A549 (cell line): ENCODE results near the gene CREM. TPM values are rescaled to one million over a fixed set of nuclear protein-coding genes. Genes with fewer than 3 reads are reported as not detected.

Experiments used
- ATAC-seq, 2 experiments: fragments of 200-7000 bp in 1 of 2; fragments of >200 bp in 1 of 2; cut with Nextera tagmentation in 1 of 2; cut with Tn5 transposase in 1 of 2; 3 replicates each; pipeline versions ENCODE4 v1.8.0 to v1.9.1; 2018 to 2020; ENCODE audit warnings: mild to moderate bottlenecking in 1 of 2, moderate library complexity in 1 of 2
- CTCF ChIA-PET: fragments of 300-600 bp; sonication (Branson Sonifier 250); formaldehyde crosslinking; extraction: SDS; loops from one replicate; lab custom pipeline; 2021; ENCODE audit warnings: antibody characterized with exemption, inconsistent platforms; lab: Yijun Ruan, JAX
- POLR2A ChIA-PET: fragments of 350-600 bp; formaldehyde crosslinking; extraction: SDS; loops from one replicate; lab custom pipeline; 2021; ENCODE audit warnings: antibody characterized with exemption, inconsistent platforms; lab: Yijun Ruan, JAX
- DNase-seq, 2 experiments: peaks; one replicate each; pipeline versions ENCODE4 v3.0.0 to v3.0.0-alpha.2; 2011 to 2016; ENCODE audit warnings: low read depth in 1 of 2, low spot score in 1 of 2
- FAIRE-seq: peaks from 2 replicates; lab custom pipeline; 2011; peaks lifted over from hg19 to GRCh38; lab: Jason Lieb, UNC
- H3K27ac ChIP-seq, 2 experiments: fragments of >200 bp; sonication (Bioruptor Twin); formaldehyde crosslinking; 3 replicates each; pipeline ENCODE4 v1.5.1; 2016 to 2017
- H3K4me1 ChIP-seq: fragments of >200 bp; sonication (Bioruptor Twin); formaldehyde crosslinking; 3 replicates; pipeline ENCODE4 v1.6.1; 2016
- H3K4me2 ChIP-seq: fragments of >200 bp; sonication (Bioruptor Twin); formaldehyde crosslinking; 3 replicates; pipeline ENCODE4 v1.6.1; 2016
- H3K4me3 ChIP-seq: fragments of >200 bp; sonication (Bioruptor Twin); formaldehyde crosslinking; 3 replicates; pipeline ENCODE4 v1.5.1; 2016
- H3K9me3 ChIP-seq: fragments of >200 bp; sonication (Bioruptor Twin); formaldehyde crosslinking; 3 replicates; pipeline ENCODE4 v1.6.1; 2016
- ATOH8 ChIP-seq: fragments of 250-450 bp; sonication (Bioruptor Pico); IDR thresholded peaks from 2 replicates; pipeline ENCODE4 v1.5.0; 2020; ENCODE audit warnings: low read depth, mild to moderate bottlenecking, moderate library complexity
- BCL3 ChIP-seq: fragments of >200 bp; sonication (Bioruptor Twin); formaldehyde crosslinking; IDR thresholded peaks from 3 replicates; pipeline ENCODE4 v1.6.1; 2016
- CBX8 ChIP-seq: fragments of 200-600 bp; sonication (generic); IDR thresholded peaks from 2 replicates; pipeline ENCODE4 v1.6.1; 2016
- CEBPB ChIP-seq, 2 experiments: fragments of >200 bp in 1 of 2; sonication (Bioruptor Twin) in 1 of 2; formaldehyde crosslinking in 1 of 2; IDR thresholded peaks; 2 replicates each; pipeline ENCODE4 v1.6.1; 2012 to 2016
- CHD2 ChIP-seq: fragments of 150-350 bp; IDR thresholded peaks from 2 replicates; pipeline ENCODE4 v1.6.1; 2014; ENCODE audit warnings: low read length; ENCODE audit not compliant: partially characterized antibody
- E2F6 ChIP-seq: IDR thresholded peaks from 2 replicates; pipeline ENCODE4 v1.6.1; 2012; ENCODE audit warnings: low read depth, borderline replicate concordance
- EP300 ChIP-seq, 2 experiments: fragments of >200 bp; sonication (Bioruptor Twin); formaldehyde crosslinking; IDR thresholded peaks; 2 replicates in 1 of 2; 3 replicates in 1 of 2; pipeline ENCODE4 v1.6.1; 2016 to 2017
- ESRRA ChIP-seq: fragments of 150-350 bp; IDR thresholded peaks from 2 replicates; pipeline ENCODE4 v1.6.1; 2014; ENCODE audit warnings: mild to moderate bottlenecking, low read length, borderline replicate concordance
- FOSL2 ChIP-seq, 2 experiments: fragments of 450-650 bp in 1 of 2; fragments of >200 bp in 1 of 2; sonication (Bioruptor Twin) in 1 of 2; formaldehyde crosslinking; IDR thresholded peaks; 2 replicates each; pipeline versions ENCODE4 v1.5.0 to v1.6.1; 2016 to 2020; ENCODE audit warnings: mild to moderate bottlenecking in 1 of 2, moderate library complexity in 1 of 2
- FOXS1 ChIP-seq: fragments of 250-450 bp; sonication (Bioruptor Pico); IDR thresholded peaks from 2 replicates; pipeline ENCODE4 v1.5.0; 2020; ENCODE audit warnings: mild to moderate bottlenecking, moderate library complexity
- GATA3 ChIP-seq: IDR thresholded peaks from 2 replicates; pipeline ENCODE4 v1.6.1; 2012; ENCODE audit warnings: borderline replicate concordance
- HOXB13 ChIP-seq: fragments of 250-450 bp; sonication (Bioruptor Pico); IDR thresholded peaks from 2 replicates; pipeline ENCODE4 v1.5.0; 2020; ENCODE audit warnings: low read depth, mild to moderate bottlenecking, moderate library complexity
- HOXB5 ChIP-seq: fragments of 250-450 bp; sonication (Bioruptor Pico); IDR thresholded peaks from 2 replicates; pipeline ENCODE4 v1.5.0; 2020; ENCODE audit warnings: mild to moderate bottlenecking, moderate library complexity
- JUNB ChIP-seq: fragments of >200 bp; sonication (Bioruptor Twin); formaldehyde crosslinking; IDR thresholded peaks from 2 replicates; pipeline ENCODE4 v1.6.1; 2016
- KDM1A ChIP-seq: fragments of 200-600 bp; sonication (generic); IDR thresholded peaks from 2 replicates; pipeline ENCODE4 v1.6.1; 2016; ENCODE audit warnings: low read depth, mild to moderate bottlenecking
- KDM5A ChIP-seq: fragments of 200-600 bp; sonication (generic); IDR thresholded peaks from 2 replicates; pipeline ENCODE4 v1.6.1; 2016; ENCODE audit warnings: antibody characterized with exemption, mild to moderate bottlenecking
- MAFK ChIP-seq: fragments of 450-650 bp; IDR thresholded peaks from 2 replicates; pipeline ENCODE4 v1.6.1; 2014; ENCODE audit not compliant: partially characterized antibody
- MAX ChIP-seq: IDR thresholded peaks from 2 replicates; pipeline ENCODE4 v1.6.1; 2012
- MAZ ChIP-seq: fragments of 150-350 bp; IDR thresholded peaks from 2 replicates; pipeline ENCODE4 v1.6.1; 2014; ENCODE audit warnings: antibody characterized with exemption, low read depth, low read length, borderline replicate concordance
- NFE2L2 ChIP-seq: fragments of 150-350 bp; conservative IDR thresholded peaks from 2 replicates; pipeline ENCODE4 v1.6.1; 2014; ENCODE audit warnings: low read length
- POLR2A ChIP-seq: IDR thresholded peaks from 2 replicates; pipeline ENCODE4 v1.6.1; 2012; ENCODE audit warnings: mild to moderate bottlenecking, low read length
- RAD21 ChIP-seq, 2 experiments: fragments of >200 bp in 1 of 2; sonication (Bioruptor Twin) in 1 of 2; formaldehyde crosslinking in 1 of 2; IDR thresholded peaks in 1 of 2; conservative IDR thresholded peaks in 1 of 2; 2 replicates in 1 of 2; 3 replicates in 1 of 2; pipeline ENCODE4 v1.6.1; 2012 to 2018; ENCODE audit warnings: inconsistent platforms in 1 of 2
- REST ChIP-seq: fragments of 200-600 bp; sonication (generic); IDR thresholded peaks from 2 replicates; pipeline ENCODE4 v1.6.1; 2016; ENCODE audit warnings: antibody characterized with exemption, mild to moderate bottlenecking, moderate library complexity
- SMC3 ChIP-seq: fragments of >200 bp; sonication (Bioruptor Twin); formaldehyde crosslinking; IDR thresholded peaks from 3 replicates; pipeline ENCODE4 v1.6.1; 2018; ENCODE audit warnings: inconsistent platforms
- ZC3H11A ChIP-seq: fragments of 450-650 bp; IDR thresholded peaks from 2 replicates; pipeline ENCODE4 v1.6.1; 2014; ENCODE audit warnings: antibody characterized with exemption, mild to moderate bottlenecking
- ZNF302 ChIP-seq: fragments of 250-450 bp; sonication (Bioruptor Pico); IDR thresholded peaks from 2 replicates; pipeline ENCODE4 v1.9.0; 2021; ENCODE audit warnings: inconsistent platforms, mild to moderate bottlenecking, moderate library complexity
- WGBS: methylation state at CpG from one replicate; pipeline ENCODE4 v1.1.6; 2017; ENCODE audit errors: missing lambda C conversion rate; 5-methylcytosine and 5-hydroxymethylcytosine counted together
- polyA plus RNA-seq, 4 experiments: library from polyadenylated mRNA; depleted of rRNA in 3 of 4; stranded (reverse); fragments of >200 nt; fragmentation: RNase III in 1 of 4; extraction: RNeasy Plus Mini Kit Qiagen cat#74134 plus additional on column Dnase treatment in 1 of 4; gene quantifications; 2 replicates in 3 of 4; 3 replicates in 1 of 4; pipeline ENCODE4 v1.2.3, GENCODE V29; 2011 to 2017
- TF ChIP-seq, protein P1 (sequence below): fragments of 450-650 bp; IDR thresholded peaks from 2 replicates; pipeline ENCODE4 v1.6.1; 2014; ENCODE audit warnings: antibody characterized with exemption
- TF ChIP-seq, protein P2 (sequence below): IDR thresholded peaks from 2 replicates; pipeline ENCODE4 v1.6.1; 2012

Gene CREM
- polyA plus RNA-seq, 2 of the 4 experiments (the other 2 are of a cell fraction), result 53.3 to 112 TPM

DNA sequence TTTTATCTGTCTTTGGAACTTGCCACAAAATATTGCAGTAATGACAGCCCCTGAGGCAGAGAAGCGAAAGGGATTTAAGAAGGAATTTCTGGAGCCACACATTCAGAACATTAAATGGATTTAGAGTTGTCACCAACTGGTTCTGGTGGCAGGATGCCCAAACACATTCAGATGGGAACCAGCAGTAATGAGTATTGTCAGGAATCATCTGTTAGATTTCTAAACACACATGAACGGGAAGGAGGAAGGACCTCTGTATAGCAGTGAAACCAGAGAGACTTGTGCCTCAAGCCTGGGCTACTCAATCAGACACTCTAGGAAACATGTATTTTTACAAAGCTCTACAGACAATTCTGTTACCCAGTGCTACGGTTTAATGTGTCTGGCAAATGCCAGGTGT lies 105.9 kb downstream of the CREM start:
- ATAC-seq (no peak), FAIRE-seq (no peak), DNase-seq (no peak)
- TF ChIP-seq ATOH8 (CRISPR knock-in tag) (no peak), MAZ (no peak), CEBPB (IDR thresholded peaks at IDR 0.05) (no peak), NFE2L2 (no peak), HOXB5 (CRISPR knock-in tag) (no peak), CBX8 (no peak), KDM5A (no peak), ZNF302 (CRISPR knock-in tag) (no peak), HOXB13 (CRISPR knock-in tag) (no peak), EP300 (IDR thresholded peaks at IDR 0.05) (no peak), ZC3H11A (no peak), GATA3 (no peak), JUNB (no peak), E2F6 (no peak), ESRRA (no peak), FOXS1 (no peak)
- TF ChIP-seq, protein P1, sequence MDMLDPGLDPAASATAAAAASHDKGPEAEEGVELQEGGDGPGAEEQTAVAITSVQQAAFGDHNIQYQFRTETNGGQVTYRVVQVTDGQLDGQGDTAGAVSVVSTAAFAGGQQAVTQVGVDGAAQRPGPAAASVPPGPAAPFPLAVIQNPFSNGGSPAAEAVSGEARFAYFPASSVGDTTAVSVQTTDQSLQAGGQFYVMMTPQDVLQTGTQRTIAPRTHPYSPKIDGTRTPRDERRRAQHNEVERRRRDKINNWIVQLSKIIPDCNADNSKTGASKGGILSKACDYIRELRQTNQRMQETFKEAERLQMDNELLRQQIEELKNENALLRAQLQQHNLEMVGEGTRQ, result no peak
- TF ChIP-seq, protein P2, sequence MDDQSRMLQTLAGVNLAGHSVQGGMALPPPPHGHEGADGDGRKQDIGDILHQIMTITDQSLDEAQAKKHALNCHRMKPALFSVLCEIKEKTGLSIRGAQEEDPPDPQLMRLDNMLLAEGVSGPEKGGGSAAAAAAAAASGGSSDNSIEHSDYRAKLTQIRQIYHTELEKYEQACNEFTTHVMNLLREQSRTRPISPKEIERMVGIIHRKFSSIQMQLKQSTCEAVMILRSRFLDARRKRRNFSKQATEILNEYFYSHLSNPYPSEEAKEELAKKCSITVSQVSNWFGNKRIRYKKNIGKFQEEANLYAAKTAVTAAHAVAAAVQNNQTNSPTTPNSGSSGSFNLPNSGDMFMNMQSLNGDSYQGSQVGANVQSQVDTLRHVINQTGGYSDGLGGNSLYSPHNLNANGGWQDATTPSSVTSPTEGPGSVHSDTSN, result no peak
- POLR2A ChIA-PET, result no interaction called here
- Histone ChIP-seq H3K4me1 (no peaks in the 10 kb centered on the region), H3K27ac (no peak overlapping the region), H3K9me3 (no peaks in the 10 kb centered on the region), H3K4me3 (no peak overlapping the region), H3K4me2 (no peak overlapping the region)
- CTCF ChIA-PET, result interaction anchor here (1.0 kb wide), 1 partner anchor 15 kb away, joined by 3 read pairs; no protein-coding TSS in a partner anchor
- WGBS, result 90% methylated on average over 3 of the region's 3 CpGs

- FAIRE-seq (no peak), ATAC-seq (no peak), DNase-seq (no peak)
- 80% methylated on average over 8 of the region's 8 CpGs for WGBS
- H3K4me1 ChIP-seq, result no peaks in the 10 kb centered on the region
- no peak overlapping the region for H3K4me3 ChIP-seq
- ChIA-PET POLR2A (no interaction called here), CTCF (interaction anchor here (1.2 kb wide), 1 partner anchor 44 kb away, joined by 3 read pairs; no protein-coding TSS in a partner anchor)
- no peak overlapping the region for H3K4me2 ChIP-seq
- H3K27ac ChIP-seq, result no peak overlapping the region
- H3K9me3 ChIP-seq, result no peaks in the 10 kb centered on the region
- no peak for TF ChIP-seq REST
- no peak for TF ChIP-seq JUNB
- TF ChIP-seq POLR2A, result no peak
- TF ChIP-seq MAFK, result no peak
- TF ChIP-seq RAD21 (conservative IDR thresholded peaks at IDR 0.05 in 1 of 2, IDR thresholded peaks at IDR 0.05 in 1 of 2), result no peak
- TF ChIP-seq CEBPB (IDR thresholded peaks at IDR 0.05), result no peak
- no peak for TF ChIP-seq CHD2
- TF ChIP-seq SMC3, result no peak
- TF ChIP-seq FOSL2 (IDR thresholded peaks at IDR 0.05), result no peak
- no peak for TF ChIP-seq FOSL2 (CRISPR knock-in tag; IDR thresholded peaks at IDR 0.05)
- TF ChIP-seq, protein P2, result no peak
- TF ChIP-seq KDM1A, result no peak
- no peak for TF ChIP-seq E2F6
- no peak for TF ChIP-seq CBX8
- no peak for TF ChIP-seq MAX
- TF ChIP-seq BCL3, result no peak
Observed at GRCh38 chr10:35234073-35234472, 107.4 kb downstream of the CREM start.
